ENCODE data around the gene CDT1.
A peak's percentile ranks its signal among the peaks of the same experiment; 100 is the strongest.
"Not testable (repeated sequence)": the region's sequence is repeated elsewhere in the genome, so short reads cannot be mapped to it uniquely, and the experiment has no call there.

CDT1 gene

GRCh38 chr16:88784074-88784855, 19.3 kb upstream of the CDT1 start:
- DNase-seq = peak; percentile 65 to 76

- no peak for DNase-seq
Measured at GRCh38 chr16:88784856-88785105, 18.8 kb upstream of the CDT1 start.

- DNase-seq = peak; percentile 58 to 81
Measured at GRCh38 chr16:88785106-88785924, 18.3 kb upstream of the CDT1 start, which contains the start of gene PIEZO1. Gene PIEZO1 (minus strand): TSS chr16:88785220. CDS start chr16:88784964, 256 bp downstream.

GRCh38 chr16:88787579-88788314, 15.8 kb upstream of the CDT1 start:
- DNase-seq = no peak

DNA sequence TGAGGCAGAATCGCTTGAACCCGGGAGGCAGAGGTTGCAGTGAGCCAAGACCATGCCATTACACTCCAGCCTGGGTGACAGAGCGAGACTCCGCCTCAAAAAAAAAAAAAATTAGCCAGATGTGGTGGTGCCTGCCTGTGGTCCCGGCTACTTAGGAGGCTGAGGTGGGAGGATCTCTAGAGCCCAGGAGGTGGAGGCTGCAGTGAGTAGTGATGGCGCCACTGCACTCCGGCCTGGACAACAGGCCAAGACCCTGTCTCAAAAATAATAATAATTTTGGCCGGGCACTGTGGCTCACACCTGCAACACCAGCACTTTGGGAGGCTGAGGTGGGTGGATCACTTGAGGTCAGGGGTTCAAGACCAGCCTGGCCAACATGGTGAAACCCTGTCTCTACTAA, 14.8 kb upstream of the CDT1 start:
- not testable (repeated sequence) for DNase-seq

DNA sequence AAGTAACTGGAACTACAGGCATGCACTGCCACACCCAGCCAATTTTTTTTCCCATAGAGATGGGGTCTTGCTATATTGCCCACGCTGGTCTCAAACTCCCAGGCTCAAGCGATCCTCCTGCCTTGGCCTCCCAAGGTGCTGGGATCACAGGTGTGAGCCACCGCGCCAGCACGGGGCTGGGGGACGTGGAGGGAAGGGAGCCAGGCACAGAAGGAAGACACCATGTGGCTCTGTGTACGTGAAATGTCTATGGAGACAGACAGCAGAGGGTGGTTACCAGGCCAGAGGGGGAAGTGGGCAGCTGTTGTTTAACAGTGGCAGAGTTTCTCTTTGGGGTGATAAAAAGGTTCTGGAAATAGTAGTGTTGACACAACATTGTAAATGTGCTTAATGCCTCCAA, 14.0 kb upstream of the CDT1 start:
- peak; percentile 65 to 71 for DNase-seq

DNA sequence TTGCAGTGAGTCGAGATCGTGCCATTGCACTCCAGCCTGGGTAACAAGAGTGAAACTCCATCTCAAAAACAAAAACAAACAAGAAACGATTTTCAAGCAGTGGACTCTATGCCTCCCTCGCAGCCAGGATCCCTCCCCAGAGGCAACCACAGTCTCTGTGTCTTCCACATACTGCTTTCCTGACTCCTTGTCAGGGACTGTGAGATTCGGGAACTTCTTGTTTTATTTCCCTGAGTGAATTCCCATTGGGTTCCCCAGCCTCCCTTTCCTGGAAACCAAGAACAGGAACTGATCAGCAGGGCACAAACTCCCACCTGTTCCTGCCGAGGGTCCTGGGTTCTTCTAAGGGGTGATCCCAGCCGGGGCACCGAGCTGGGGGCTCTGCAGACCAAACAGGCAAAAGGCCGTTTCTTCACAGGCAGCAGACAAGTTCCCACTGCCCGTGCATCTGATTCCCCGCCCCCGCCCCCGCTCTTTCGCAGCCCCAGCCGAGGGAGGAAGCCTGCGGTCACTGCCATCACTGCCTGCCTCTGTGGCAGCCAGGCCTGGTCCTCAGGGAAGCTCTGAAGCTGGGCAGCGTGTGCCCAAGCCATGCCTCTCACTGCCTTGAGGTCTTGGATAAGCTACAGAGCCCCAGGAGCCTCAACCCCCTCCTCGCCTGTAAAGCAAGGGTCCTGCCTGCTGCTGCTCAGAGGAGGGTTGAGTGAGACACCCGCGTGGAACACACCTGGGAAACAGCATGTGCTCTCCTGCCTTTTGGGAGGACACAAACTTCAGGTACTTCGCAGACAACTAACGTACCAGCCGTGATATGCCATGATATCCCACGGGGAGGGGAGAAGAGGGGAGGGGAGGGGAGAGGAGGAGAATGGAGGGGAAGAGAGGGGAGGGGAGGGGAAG, 13.0 kb upstream of the CDT1 start:
- peak; percentile 80 to 81 for DNase-seq

DNA sequence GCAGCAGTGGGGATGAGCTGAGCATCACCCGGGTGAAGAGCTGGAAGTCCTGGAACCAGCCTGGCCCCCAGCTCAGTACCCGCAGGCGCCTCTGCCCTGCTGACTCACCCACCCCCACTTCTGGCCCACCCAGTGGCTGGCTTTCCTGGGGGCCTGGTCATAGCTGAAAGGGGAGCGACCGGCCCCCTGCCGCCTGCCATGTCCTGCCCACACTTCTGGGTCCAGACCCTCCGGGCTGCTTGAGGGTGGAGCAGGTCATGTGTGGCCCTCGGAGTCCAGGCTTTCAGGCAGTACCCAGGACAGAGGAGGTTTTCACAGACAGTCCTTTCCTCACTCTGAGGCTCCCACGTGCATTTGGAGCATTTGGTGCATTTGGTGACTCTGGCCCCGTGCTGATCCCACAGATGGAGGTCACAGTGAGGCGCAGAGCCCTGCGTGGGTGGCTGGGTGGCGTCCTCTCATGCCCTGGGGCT, 11.5 kb upstream of the CDT1 start:
- peak; percentile 52 to 72 for DNase-seq

GRCh38 chr16:88792668-88793250, 10.8 kb upstream of the CDT1 start:
- DNase-seq = no peak

DNA sequence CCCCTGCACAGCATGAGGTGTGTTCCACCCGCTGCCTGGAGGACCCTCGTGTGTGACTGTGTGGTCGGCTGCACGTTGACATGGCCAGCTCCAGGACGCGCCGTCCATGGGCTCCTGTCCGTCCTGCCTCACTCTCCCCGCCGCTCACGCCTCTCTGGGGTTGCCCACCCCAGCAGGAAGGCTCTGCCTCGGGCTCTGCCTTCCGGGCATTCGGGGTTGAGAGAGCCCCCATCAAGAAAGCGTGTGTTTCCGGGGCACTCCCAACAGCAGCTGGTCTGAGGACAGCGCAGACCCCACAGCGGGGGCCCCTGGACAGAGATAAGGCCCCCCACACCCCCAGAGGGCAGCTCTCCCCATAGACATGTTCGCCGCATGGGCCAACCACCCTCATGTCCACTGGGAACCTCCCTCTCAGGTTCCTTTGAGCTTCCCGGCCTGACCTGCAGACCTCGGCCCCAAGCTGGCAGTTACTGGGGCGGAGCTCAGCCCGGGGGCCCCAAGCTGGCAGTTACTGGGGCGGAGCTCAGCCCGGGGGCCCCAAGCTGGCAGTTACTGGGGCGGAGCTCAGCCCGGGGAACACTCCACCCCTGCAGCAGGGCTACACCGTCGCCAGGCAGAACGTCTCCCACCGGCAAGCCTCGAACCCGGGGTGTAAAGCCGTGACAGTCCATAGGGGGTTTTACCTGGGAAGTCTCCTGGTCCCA, 10.2 kb upstream of the CDT1 start:
- no peak for DNase-seq

DNA sequence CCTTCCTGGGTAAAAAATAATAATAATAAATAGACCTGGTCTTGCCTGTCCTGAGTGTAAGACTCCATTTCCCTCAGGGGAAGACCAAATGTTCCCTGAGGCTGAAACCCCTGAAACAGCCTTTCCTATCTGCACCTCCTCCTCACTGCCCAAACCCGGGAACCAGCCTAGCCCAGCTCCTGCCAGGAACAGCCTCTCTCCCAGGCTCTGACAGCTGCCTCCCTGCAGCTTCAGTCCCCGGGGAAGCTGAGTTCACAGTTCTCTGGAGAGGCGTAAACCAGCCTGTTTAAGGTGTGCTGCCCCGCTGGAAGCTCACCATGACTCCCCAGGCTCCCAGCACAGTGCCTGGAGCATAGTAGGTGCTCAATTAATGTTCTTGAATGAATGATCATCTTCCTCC, 7.3 kb upstream of the CDT1 start:
- no peak for DNase-seq

GRCh38 chr16:88798073-88798472, 5.5 kb upstream of the CDT1 start:
- no peak for DNase-seq

DNA sequence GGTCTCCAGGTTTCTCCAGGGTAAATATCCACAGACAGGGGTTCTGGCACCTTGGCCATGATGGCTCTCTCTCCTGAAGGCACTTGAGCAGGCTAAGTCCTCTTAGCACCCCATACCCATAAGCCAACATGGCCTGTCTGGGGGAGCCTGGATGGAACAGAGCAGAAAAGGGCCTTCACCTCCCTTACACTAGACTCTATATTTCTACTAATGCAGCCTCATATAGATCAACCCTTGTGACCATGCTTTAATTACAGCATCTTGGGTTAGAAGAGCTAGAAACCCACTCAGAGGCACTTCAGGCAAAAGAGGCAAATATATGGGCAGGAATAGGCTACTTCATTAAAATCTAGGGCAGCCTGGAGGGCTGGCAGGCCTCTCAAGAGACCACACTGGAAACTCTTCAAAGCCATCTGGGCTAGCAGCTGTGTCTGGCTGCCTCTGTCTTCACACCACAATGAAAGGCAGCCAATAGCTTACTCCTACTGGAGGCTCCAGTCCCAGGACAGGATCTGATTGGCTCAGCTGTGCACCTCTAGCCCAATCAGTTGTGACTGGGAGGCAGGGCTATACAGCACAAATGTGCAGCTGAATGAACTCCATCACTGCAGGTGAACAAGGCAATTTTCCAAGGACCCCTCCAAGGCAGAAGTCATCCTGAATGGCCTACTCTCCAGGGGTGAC, 4.7 kb upstream of the CDT1 start:
- no peak for DNase-seq

GRCh38 chr16:88799569-88800276, 3.9 kb upstream of the CDT1 start:
- DNase-seq = no peak

DNA sequence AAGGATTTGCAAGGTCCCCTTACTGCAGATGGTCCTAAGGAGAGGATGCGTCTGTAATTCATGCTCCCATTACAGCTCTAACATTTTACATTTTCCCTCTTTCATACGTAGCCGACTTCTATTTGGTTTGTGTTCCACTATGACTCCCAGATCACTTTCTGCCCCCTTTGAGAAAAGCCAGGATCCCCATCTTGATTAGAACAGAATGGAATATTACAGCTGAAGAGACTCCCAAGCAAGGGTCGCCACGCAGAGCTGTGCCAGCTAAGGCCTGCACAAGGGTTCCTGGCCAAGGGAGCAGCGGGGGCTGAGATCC, 3.4 kb upstream of the CDT1 start:
- DNase-seq = no peak

DNA sequence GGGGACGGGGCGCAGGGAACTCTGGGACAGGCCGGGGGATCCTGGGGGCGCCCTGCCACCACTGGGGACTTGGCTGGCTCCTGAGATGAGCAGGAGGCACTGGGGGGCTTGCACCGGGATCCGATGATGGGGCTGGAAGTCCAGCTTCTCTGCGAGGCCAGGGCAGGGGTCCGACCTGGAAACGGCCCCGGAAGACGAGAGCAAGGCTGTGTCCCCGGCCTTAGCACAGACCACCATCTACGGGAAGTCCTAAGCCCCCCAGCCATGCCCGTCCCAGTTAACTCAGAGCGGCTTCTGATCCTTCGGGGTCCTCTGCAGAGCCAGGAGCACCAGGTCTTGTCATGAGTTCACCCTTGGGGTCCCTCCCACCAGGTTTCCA, 573 bp downstream of the CDT1 start:
- no peak for DNase-seq

DNA sequence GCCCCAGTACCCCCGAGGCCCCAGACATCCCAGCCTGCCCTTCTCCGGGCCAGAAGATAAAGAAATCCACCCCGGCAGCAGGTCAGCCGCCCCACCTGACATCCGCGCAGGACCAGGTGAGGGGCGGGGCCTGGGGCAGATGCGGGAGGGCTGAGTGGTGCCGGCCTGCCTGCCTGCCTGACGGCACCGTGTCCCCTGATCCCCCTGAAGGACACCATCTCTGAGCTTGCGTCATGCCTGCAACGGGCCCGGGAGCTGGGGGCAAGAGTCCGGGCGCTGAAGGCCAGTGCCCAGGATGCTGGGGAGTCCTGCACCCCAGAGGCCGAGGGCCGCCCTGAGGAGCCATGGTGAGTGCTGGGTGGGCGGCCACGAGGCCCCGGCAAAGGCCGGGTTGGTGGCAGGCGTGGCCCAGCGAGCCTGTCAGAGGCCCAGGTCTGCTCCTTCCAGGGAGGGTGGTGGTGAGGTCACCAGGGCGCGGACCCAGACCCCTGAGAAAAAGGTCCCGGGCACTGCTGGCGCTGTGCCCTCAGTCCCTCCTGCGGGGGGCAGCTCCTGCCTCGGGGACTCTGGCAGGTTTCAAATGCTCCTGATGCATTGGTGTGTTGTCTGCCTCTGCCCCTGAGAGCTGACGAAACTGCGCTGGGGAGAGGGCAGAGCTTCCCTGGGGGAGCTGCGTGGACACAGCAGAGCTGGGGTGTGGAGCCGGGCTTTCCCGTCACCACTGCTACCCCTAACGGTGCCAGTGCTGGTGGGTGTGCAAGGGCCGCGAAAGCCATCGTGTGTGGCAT, 1.2 kb downstream of the CDT1 start:
- no peak for DNase-seq

DNA sequence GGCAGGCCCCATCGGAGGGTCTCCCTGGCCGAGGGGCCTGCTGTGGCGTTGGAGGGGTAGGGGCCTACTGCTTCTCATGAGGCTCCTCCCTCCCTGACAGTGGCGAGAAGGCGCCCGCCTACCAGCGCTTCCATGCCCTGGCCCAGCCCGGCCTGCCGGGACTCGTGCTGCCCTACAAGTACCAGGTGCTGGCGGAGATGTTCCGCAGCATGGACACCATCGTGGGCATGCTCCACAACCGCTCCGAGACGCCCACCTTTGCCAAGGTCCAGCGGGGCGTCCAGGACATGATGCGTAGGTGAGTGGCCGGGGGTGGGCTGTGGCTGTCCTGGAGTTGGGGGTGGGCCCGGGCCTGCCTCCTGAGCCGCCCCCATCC, 1.7 kb downstream of the CDT1 start:
- DNase-seq = no peak

DNA sequence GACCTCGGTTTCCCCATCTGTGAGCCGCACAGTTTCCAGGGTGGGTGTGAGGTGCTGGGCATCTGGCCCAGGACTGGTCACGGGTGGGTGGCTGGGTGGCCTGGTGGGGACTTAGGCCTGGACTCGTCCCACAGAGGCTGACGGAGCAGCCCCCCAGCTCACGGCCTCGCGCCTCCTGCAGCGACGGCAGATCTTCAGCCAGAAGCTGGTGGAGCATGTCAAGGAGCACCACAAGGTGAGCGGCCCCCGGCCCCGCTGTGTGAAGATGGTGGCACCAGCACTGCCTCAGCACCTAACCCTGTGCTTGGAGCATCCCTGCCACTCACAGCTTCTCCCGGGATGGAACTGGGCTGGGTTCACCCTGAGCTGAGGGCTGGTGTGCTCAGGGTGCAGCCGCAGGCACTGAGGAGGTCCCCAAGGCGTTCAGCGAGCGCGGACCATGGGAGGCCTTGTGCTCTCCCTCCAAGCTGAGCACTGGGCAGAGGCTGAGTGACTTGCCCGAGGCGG, 2.4 kb downstream of the CDT1 start:
- DNase-seq = no peak

Data from inflammatory macrophage treated with lipopolysaccharide for 1 hour (primary cell).